ENCODE results near the gene PACC1.

The PACC1 gene

DNA sequence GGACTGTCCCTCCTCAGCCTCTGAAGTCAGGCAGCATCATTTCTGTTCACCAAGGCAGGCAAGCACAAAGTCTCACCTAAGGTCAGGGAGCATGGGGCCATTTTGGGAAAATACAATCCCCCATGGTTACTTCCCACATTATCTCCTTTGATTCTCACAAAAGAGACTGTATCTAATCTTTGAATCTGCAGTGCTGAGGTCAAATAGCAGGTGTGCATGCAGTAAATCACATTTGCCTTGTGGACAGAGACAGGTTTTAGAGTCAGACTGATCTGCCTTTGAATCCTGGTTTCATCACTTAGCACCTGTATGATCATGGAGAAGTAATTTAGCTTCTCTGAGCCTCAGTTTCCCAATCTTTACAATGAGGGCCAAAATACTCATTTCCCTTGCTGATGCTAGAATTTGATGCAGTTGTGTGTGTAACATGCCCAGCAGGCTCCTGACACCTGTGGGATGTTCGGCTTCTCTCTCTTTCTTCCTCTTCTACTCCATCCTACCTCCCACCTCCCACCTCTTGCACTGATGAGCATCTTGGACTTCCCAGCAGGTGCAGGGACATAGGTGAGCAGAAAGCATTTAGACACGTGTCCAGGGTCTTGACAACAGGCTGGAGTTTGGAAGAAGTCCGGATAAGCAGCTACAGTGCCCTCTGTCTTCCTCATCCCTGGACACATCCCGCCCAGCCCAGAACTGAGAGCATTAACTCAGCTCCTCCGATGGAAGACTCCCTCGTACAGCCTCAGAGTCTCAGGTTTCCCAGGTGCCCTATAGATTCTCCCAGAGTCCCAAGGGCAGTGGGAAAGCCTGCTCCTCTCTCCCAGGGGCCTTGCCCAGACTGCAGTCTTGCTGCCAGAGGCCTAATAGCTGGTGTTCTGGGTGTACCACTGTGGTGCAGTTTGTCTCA is 37.0 kb upstream of the PACC1 start:
- Mint-ChIP-seq H3K27ac (no peak overlapping the region), H3K36me3 (no peaks in the 10 kb centered on the region), H3K27me3 (no peaks in the 10 kb centered on the region), H3K4me3 (no peak overlapping the region), H3K4me1 (ENCODE audit: low read depth) (no peaks in the 10 kb centered on the region), H3K9me3 (ENCODE audit: low read depth) (no peaks in the 10 kb centered on the region)

DNA sequence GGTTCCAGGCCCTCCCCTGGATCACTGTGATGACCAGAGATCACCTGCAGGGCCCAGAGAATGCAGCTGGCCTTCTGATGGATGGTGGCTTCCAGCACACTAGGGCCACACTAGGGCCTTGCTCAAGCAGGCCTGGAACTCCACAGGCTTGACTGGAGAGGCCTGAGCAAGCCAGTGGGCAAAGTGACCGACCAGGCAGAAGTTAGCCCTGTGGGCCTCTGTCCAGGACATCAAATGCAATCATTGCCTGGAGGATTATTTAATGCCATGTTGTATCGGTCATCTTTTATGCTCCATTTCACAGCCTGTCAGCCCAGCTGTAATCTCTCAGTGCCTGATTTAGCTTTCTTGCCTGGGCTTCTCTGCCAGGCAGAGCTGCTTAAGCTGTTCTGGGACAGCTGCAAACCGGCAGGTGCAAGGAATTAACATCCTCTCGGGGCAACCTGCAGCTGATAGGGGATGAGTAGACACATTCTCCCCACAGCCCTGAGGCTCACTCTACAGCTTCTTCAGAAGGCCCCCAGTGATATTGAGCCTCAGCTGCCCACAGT is 35.7 kb upstream of the PACC1 start:
- Mint-ChIP-seq H3K27me3 (no peaks in the 10 kb centered on the region), H3K4me3 (no peak overlapping the region), H3K4me1 (ENCODE audit: low read depth) (no peaks in the 10 kb centered on the region), H3K27ac (no peak overlapping the region), H3K9me3 (ENCODE audit: low read depth) (no peaks in the 10 kb centered on the region), H3K36me3 (no peaks in the 10 kb centered on the region)

DNA sequence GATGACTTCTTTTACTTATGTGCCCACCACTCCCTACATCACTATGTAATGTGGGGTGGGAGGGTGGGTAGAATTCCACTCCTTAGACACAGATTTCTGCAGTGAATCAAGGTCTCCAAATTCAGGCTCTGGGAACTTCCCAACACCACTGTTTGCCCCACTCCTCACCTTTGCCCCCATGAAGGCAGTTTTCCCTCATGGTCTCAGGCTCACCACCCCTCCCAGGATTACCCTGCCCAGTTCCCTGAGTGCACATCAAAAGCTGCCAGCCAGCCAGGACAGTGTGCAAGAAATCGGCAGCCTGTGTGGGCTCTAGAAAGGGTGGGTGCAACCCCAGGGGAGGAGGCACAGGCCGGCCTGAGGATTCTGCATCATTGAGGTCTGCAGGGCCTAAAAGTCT is 32.8 kb upstream of the PACC1 start:
- Mint-ChIP-seq H3K27ac (no peak overlapping the region), H3K36me3 (no peaks in the 10 kb centered on the region), H3K4me3 (no peak overlapping the region), H3K9me3 (ENCODE audit: low read depth) (no peaks in the 10 kb centered on the region), H3K4me1 (ENCODE audit: low read depth) (no peaks in the 10 kb centered on the region), H3K27me3 (no peaks in the 10 kb centered on the region)

DNA sequence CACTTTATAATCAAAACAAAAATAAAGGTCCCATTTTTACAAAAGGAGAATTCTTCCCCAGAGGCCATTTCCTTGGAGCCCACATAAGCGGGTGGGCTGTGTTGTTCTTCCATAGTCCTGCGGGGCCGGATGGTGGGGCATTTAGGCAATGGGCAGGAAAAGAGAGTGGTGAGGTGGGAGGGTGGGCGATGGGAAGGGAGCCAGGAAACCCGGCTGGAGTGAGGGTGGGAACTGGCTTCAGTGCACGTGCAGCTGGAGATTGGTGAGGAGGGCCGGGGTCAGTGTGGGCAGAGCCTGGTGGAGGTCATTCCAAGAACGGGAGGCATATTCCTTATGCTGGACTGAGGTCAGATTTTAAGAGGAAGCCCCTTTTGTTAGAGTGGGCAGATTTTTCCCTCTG is 31.6 kb upstream of the PACC1 start:
- no peaks in the 10 kb centered on the region for H3K9me3 Mint-ChIP-seq (ENCODE audit: low read depth)
- H3K4me3 Mint-ChIP-seq: no peak overlapping the region
- no peaks in the 10 kb centered on the region for H3K36me3 Mint-ChIP-seq
- no peak overlapping the region for H3K27ac Mint-ChIP-seq
- H3K4me1 Mint-ChIP-seq (ENCODE audit: low read depth): no peaks in the 10 kb centered on the region
- H3K27me3 Mint-ChIP-seq: no peaks in the 10 kb centered on the region

DNA sequence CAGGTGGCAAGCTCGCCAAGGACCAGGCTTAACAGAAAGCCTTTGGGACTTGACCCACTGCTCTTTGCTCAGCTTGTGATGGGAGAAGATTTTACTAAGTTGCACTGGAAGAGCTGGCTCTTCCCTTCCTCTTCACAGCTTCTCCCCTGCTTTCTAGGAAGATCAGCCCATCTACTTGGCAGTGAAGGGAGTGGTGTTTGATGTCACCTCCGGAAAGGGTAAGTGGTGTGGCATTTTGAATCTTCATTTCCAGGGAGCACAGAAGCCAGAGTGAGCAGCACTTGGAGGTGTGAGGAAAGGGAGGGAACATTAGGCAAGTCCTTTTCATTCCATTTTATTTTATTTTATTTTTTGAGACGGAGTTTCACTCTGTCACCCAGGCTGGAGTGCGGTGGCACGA is 27.7 kb upstream of the PACC1 start:
- Mint-ChIP-seq H3K9me3 (ENCODE audit: low read depth) (no peaks in the 10 kb centered on the region), H3K36me3 (no peaks in the 10 kb centered on the region), H3K4me3 (no peak overlapping the region), H3K27me3 (no peaks in the 10 kb centered on the region), H3K27ac (no peak overlapping the region), H3K4me1 (ENCODE audit: low read depth) (peaks cover 8% of the 10 kb centered on the region)

DNA sequence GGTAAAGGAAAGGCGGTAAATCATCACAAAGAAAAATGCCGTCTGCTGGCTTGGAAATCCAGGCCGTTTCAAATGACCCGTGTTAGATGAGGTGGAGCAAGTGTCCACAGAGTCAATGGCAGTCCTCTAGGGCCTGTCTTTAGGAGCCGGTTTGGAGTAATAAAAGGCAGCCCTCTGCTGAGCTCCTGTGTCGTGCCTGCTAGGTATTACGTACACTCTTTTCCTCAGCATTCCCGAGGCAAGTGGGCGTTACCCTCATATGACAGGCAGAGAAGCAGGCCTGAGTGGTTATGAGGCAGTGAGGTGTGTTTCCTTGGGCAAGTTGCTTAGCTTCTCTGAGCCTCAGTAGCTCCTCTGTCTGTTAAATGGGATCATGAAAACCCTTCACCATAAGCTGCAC is 25.7 kb upstream of the PACC1 start:
- H3K27me3 Mint-ChIP-seq: no peaks in the 10 kb centered on the region
- H3K4me3 Mint-ChIP-seq: no peak overlapping the region
- no peaks in the 10 kb centered on the region for H3K9me3 Mint-ChIP-seq (ENCODE audit: low read depth)
- no peak overlapping the region for H3K27ac Mint-ChIP-seq
- H3K4me1 Mint-ChIP-seq (ENCODE audit: low read depth): peaks cover 12% of the 10 kb centered on the region
- no peaks in the 10 kb centered on the region for H3K36me3 Mint-ChIP-seq

DNA sequence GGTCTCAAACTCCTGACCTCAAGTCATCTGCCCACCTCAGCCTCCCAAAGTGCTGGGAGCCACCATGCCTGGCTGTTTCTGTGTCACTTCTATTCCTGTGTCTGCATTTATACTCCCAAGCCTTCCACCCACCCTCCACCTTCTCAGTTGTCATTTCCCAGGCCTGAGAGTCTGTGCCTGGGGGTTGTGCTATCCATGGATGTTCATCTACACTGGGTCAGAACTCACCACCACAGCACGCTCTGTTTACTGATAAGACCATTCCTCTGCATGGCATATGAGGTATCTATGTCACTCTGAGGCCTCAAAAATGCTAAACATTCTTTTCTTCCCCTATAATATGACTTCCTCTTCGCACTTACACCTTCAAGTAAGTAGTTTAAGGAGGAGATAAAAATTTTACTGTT is 24.1 kb upstream of the PACC1 start:
- Mint-ChIP-seq H3K4me1 (ENCODE audit: low read depth) (peaks cover 20% of the 10 kb centered on the region), H3K36me3 (no peaks in the 10 kb centered on the region), H3K27me3 (no peaks in the 10 kb centered on the region), H3K27ac (no peak overlapping the region), H3K4me3 (no peak overlapping the region), H3K9me3 (ENCODE audit: low read depth) (no peaks in the 10 kb centered on the region)

DNA sequence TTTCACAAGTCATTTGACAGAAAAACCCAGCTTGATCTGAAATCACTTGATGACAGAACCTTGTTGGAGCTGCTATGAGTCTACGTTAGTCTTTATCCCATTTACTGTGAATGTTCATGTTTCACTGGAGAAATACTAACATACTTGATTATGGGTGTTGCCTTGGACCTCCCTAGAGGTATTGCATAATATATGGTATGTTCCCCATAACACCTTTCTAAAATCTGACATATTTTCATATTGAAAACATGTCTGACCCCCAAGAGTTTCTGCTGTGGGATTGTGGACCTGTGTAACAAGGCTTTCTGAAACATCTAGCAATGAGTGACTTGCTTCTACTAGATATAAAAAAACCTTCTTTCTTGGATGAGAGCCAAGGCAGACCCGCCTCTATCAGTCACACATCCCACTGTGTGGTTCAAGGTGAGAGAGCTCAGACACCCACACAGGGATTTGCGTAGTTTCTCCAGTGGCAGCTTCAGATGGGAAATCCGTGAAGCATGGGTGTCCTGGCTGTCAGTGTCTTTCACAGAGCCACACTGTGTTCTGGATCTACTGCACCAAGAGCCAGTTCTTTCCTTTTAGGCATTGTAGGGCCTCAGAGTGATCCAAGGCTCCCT is 22.6 kb upstream of the PACC1 start:
- peaks cover 28% of the 10 kb centered on the region for H3K4me1 Mint-ChIP-seq (ENCODE audit: low read depth)
- no peaks in the 10 kb centered on the region for H3K27me3 Mint-ChIP-seq
- no peaks in the 10 kb centered on the region for H3K9me3 Mint-ChIP-seq (ENCODE audit: low read depth)
- no peak overlapping the region for H3K27ac Mint-ChIP-seq
- H3K36me3 Mint-ChIP-seq: no peaks in the 10 kb centered on the region
- no peak overlapping the region for H3K4me3 Mint-ChIP-seq

DNA sequence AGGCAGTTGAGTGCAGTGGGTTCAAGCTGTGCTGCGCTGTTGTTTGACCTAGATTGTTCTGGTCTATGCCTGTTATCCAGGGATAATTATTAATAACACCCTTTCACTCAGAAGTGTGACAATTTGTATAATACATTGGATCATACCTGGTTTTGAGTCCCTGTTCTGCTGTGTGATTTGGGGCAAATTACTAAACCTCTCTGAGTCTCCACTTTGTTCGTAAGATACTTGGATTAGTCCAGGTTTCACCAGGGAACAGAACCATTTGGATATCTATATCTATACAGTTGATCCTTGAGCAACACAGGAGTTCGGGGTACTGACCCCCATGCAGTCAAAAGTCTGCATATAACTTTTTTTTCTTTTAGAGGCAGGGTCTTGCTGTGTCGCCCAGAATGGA is 20.3 kb upstream of the PACC1 start:
- Mint-ChIP-seq H3K4me3 (peak overlapping the region; percentile 25), H3K9me3 (ENCODE audit: low read depth) (no peaks in the 10 kb centered on the region), H3K27me3 (no peaks in the 10 kb centered on the region), H3K4me1 (ENCODE audit: low read depth) (peaks cover 32% of the 10 kb centered on the region), H3K36me3 (no peaks in the 10 kb centered on the region), H3K27ac (no peak overlapping the region)

DNA sequence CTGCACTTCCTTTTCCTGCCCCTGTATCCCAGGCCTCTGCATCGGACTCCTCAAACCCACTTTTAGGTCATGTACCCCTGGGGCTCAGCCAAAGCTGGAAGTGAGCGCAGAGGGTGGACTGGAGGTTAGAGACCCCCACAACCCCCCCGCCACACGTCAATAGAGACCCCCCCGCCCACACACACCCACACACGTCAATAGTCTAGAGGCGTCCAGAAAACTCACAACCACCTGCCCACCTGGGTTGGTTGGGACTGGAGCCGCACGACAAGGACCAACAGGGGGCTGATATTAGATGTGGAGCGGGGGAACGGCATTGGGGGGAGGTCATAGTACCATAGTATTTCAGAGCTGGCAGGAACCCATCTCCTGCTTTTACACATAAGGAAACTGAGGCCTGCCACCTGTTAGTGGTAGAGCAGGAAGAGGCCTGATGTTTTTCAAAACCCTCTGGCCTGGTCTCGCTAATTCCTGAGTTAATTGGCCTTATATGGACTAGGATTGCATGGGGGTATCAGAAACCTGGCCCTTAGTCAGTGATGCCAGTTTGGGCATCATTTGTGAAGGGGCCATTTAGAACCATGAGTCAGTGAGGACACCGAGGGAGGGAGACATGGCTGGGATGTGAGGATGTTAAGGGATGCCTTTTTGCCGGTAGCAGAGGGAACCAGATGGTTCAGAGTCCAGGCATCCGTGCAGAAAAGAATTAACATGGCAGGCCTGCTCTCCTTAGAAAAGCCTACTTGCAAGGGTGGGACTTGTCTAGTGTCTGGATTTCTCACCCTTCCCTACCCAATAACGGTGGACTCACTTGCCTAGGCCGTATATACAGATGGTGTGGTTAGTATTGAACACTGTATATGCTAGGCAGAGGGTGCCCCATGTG is 19.1 kb upstream of the PACC1 start:
- H3K27ac Mint-ChIP-seq: peak overlapping the region; percentile 50
- H3K36me3 Mint-ChIP-seq: no peaks in the 10 kb centered on the region
- H3K4me3 Mint-ChIP-seq: peak overlapping the region; percentile 79
- H3K4me1 Mint-ChIP-seq (ENCODE audit: low read depth): peaks cover 32% of the 10 kb centered on the region
- H3K9me3 Mint-ChIP-seq (ENCODE audit: low read depth): no peaks in the 10 kb centered on the region
- no peaks in the 10 kb centered on the region for H3K27me3 Mint-ChIP-seq

DNA sequence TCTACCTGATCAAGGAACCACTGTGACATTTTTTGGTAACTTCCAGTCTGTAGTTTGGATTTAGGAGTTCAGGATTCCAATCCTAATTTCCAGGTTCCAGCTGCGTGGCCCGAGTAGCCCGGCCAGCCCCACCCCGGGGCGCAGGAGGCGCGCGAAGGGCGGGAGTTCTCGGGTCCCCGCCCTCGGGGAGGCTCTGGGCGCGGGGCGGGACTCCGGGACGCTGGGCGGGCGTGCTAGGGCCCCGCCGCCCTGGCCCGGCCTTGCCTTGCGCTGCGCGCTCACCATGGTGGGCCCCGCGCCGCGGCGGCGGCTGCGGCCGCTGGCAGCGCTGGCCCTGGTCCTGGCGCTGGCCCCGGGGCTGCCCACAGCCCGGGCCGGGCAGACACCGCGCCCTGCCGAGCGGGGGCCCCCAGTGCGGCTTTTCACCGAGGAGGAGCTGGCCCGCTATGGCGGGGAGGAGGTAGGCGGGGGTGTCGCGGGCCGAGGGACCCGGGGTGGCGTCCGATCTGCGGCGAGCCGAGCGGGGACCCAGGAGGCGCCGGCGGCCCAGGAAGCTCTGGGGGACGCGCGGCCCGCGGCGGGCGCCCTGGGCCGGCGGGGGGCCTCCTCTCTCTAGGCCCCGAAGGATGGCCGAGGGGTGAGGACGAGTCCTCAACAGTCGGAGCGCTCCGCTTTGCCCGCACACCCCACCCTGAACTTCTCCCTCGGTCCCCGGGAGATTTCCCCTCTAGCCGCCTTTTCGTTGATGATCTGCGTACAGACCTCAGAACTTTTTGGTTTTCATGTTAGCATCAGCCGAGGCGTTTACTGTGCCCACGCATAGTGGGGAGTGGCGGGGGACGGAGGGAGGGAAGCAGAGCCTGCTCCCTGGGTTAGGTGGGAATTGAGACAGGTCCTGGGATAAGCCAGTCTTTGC is 18.2 kb upstream of the PACC1 start, which contains the start of gene NENF:
Gene NENF (plus strand): TSS at position 260 of the 916 bp plus-strand sequence. CDS start 24 bp downstream, at position 284.
- Mint-ChIP-seq H3K27me3 (no peaks in the 10 kb centered on the region), H3K36me3 (no peaks in the 10 kb centered on the region), H3K9me3 (ENCODE audit: low read depth) (no peaks in the 10 kb centered on the region), H3K4me1 (ENCODE audit: low read depth) (peaks cover 30% of the 10 kb centered on the region), H3K4me3 (peak within 1 kb of the TSS; percentile 82), H3K27ac (peak within 1 kb of the TSS; percentile 61)

DNA sequence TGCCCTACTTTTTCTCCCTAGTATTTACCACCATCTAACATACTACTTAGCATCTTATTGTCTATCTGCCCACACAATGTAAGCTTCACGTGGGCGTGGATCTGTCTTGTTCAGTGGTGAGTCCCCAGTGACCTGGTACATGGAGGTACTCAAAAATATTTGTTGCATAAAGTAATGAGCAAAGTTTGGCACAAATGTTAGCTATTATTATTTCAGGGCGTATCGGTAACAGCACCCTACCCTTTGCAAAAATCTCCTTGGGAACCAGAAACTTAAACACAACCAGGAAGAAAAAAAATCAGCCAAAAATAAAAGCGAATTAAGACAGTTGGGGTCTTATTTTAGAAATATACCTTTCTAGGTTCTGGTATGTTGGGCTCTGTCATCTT is 17.6 kb upstream of the PACC1 start:
- H3K36me3 Mint-ChIP-seq: no peaks in the 10 kb centered on the region
- no peaks in the 10 kb centered on the region for H3K27me3 Mint-ChIP-seq
- H3K27ac Mint-ChIP-seq: peak overlapping the region; percentile 61
- peaks cover 23% of the 10 kb centered on the region for H3K4me1 Mint-ChIP-seq (ENCODE audit: low read depth)
- peak overlapping the region; percentile 82 for H3K4me3 Mint-ChIP-seq
- H3K9me3 Mint-ChIP-seq (ENCODE audit: low read depth): no peaks in the 10 kb centered on the region

DNA sequence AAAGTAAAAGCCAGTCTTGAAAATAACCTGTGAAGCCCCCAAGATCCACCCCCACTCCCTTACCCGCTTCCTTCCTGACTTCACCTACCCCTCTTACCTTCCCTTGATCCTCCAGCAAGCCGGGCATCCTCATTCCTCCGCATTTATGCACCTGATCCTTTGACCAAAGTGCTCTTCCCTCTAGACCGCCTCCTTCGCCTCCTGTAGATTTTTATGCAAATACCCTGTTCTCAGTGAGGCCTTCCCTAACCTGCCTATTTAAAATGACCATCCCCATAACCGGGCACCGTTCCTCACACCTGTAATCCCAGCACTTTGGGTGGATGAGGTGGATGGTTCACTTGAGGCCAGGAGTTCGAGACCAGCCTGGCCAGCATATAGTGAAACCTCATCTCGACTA is 17.0 kb upstream of the PACC1 start:
- Mint-ChIP-seq H3K4me3 (peak overlapping the region; percentile 59), H3K36me3 (no peaks in the 10 kb centered on the region), H3K27me3 (no peaks in the 10 kb centered on the region), H3K4me1 (ENCODE audit: low read depth) (peaks cover 22% of the 10 kb centered on the region), H3K27ac (no peak overlapping the region), H3K9me3 (ENCODE audit: low read depth) (no peaks in the 10 kb centered on the region)

DNA sequence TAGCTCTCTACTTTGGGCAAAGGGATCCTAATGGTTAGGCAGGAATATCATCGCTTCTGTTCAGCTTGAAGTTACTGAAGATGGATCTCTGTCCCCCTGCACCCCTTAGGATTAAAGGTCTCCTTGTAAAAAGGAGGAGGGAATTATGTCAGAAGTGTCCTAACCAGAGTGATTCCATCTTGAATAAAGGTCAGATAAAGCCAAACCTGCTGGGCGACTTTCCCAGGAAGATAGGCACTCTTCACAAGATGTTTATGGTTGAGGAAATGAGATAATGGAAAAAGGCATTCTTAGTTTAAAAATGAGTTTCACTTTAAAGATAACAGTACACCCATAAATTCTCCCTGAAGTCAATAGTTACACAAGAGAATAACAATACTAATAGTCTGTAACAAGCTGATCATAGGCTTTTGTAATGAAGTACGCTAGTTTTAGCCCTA is 16.3 kb upstream of the PACC1 start:
- Mint-ChIP-seq H3K9me3 (ENCODE audit: low read depth) (no peaks in the 10 kb centered on the region), H3K27ac (no peak overlapping the region), H3K4me3 (no peak overlapping the region), H3K4me1 (ENCODE audit: low read depth) (peaks cover 22% of the 10 kb centered on the region), H3K27me3 (no peaks in the 10 kb centered on the region), H3K36me3 (no peaks in the 10 kb centered on the region)

Measured in activated naive CD8-positive, alpha-beta T cell (primary cell).